Stimulated activated CD8-positive, alpha-beta memory T cell treated with anti-CD3 and anti-CD28 coated beads, Interleukin-7, amount 100 ng/mL, for 4 hours (primary cell): ENCODE results near the gene CACNG5.
A peak's percentile ranks its signal among the peaks of the same experiment; 100 is the strongest.

ENCODE experiments used
- DNase-seq, 2 donors: peaks; one replicate each; pipeline ENCODE4 v3.0.0-alpha.2; 2020; ENCODE audit warnings: low read depth in 2 of 2

Gene CACNG5

GRCh38 chr17:66904760-66905624 lies 70.1 kb downstream of the CACNG5 start:
- DNase-seq, result no peak

GRCh38 chr17:66906321-66907278 lies 71.7 kb downstream of the CACNG5 start:
- peak; percentile 23 to 26 for DNase-seq

- no peak for DNase-seq
These were observed 75.0 kb downstream of the CACNG5 start for GRCh38 chr17:66909804-66910373.

GRCh38 chr17:66910651-66911285 lies 75.9 kb downstream of the CACNG5 start:
- DNase-seq, result no peak

- no peak for DNase-seq
These were observed 80.3 kb downstream of the CACNG5 start for GRCh38 chr17:66915204-66915611.

GRCh38 chr17:66915792-66916191 lies 80.9 kb downstream of the CACNG5 start:
- no peak for DNase-seq

GRCh38 chr17:66916946-66917345 lies 82.0 kb downstream of the CACNG5 start:
- DNase-seq, result no peak

GRCh38 chr17:66918896-66919295 lies 84.0 kb downstream of the CACNG5 start:
- no peak for DNase-seq

GRCh38 chr17:66920435-66920834 lies 85.5 kb downstream of the CACNG5 start:
- DNase-seq, result no peak

- no peak for DNase-seq
These were observed 86.0 kb downstream of the CACNG5 start for GRCh38 chr17:66920950-66921349.

GRCh38 chr17:66923886-66924285 lies 89.0 kb downstream of the CACNG5 start:
- DNase-seq, result no peak

- DNase-seq, result no peak
These were observed 91.0 kb downstream of the CACNG5 start for GRCh38 chr17:66925811-66926500.

- DNase-seq, result no peak
These were observed 94.0 kb downstream of the CACNG5 start for GRCh38 chr17:66928949-66929348.

GRCh38 chr17:66929591-66929990 lies 94.7 kb downstream of the CACNG5 start:
- no peak for DNase-seq

GRCh38 chr17:66930933-66931332 lies 96.0 kb downstream of the CACNG5 start:
- DNase-seq, result no peak

GRCh38 chr17:66932311-66932710 lies 97.4 kb downstream of the CACNG5 start:
- no peak for DNase-seq

GRCh38 chr17:66934040-66934439 lies 99.1 kb downstream of the CACNG5 start:
- no peak for DNase-seq
